GM21423 (cell line): ENCODE measurements around the gene ZNF143.
A peak's percentile ranks its signal among the peaks of the same experiment; 100 is the strongest.

Source experiments
- ATAC-seq: cut with Tn5 transposase; IDR thresholded peaks from one replicate; pipeline ENCODE4 v1.9.1; 2021; ENCODE audit warnings: mild to moderate bottlenecking, moderate library complexity; ENCODE audit not compliant: unreplicated experiment

Gene ZNF143

GRCh38 chr11:9573775-9574621, 113.2 kb downstream of the ZNF143 start:
- ATAC-seq = peak; percentile 6

GRCh38 chr11:9574622-9575259, 113.9 kb downstream of the ZNF143 start:
- ATAC-seq = no peak

- no peak for ATAC-seq
These were observed 114.7 kb downstream of the ZNF143 start for GRCh38 chr11:9575260-9576240.

GRCh38 chr11:9576701-9577381, 116.0 kb downstream of the ZNF143 start:
- no peak for ATAC-seq

- ATAC-seq = no peak
These were observed 116.7 kb downstream of the ZNF143 start for GRCh38 chr11:9577556-9577955.
